Measurements from ENCODE around the gene CD300A.

GRCh38 chr17:74484066-74484465, 17.6 kb downstream of the CD300A start:
- TF ChIP-seq POLR2A (IDR thresholded peaks at IDR 0.05; ENCODE audit: low read depth, low read length) (no peak), SPI1 (IDR thresholded peaks at IDR 0.05; ENCODE audit: low read depth, low read length) (no peak), POLR2AphosphoS5 (IDR thresholded peaks at IDR 0.05; ENCODE audit: low read depth, low read length) (no peak), TAF1 (IDR thresholded peaks at IDR 0.05; ENCODE audit: low read depth, low read length) (no peak), PAX5 (IDR thresholded peaks at IDR 0.05; ENCODE audit: insufficient read depth, low read length, severe bottlenecking) (no peak)
